ENCODE measurements around the gene STOX1.
"Not testable (repeated sequence)": the region's sequence is repeated elsewhere in the genome, so short reads cannot be mapped to it uniquely, and the experiment has no call there.

GRCh38 chr10:68929888-68930287, 102.6 kb downstream of the STOX1 start:
- TF ChIP-seq CTCF (IDR thresholded peaks at IDR 0.05; ENCODE audit: low read depth, low read length, poor library complexity, severe bottlenecking); EZH2phosphoT487 (IDR thresholded peaks at IDR 0.05; ENCODE audit: borderline replicate concordance, low read length): not testable (repeated sequence)
